ENCODE results near the gene TXNIP. TPM values are rescaled to one million over a fixed set of nuclear protein-coding genes. Genes with fewer than 3 reads are reported as not detected.

TXNIP gene
- total and polyA plus RNA-seq, 2 of the 4 experiments (the other 2 are of a cell fraction): 36.4 to 77.2 TPM

DNA sequence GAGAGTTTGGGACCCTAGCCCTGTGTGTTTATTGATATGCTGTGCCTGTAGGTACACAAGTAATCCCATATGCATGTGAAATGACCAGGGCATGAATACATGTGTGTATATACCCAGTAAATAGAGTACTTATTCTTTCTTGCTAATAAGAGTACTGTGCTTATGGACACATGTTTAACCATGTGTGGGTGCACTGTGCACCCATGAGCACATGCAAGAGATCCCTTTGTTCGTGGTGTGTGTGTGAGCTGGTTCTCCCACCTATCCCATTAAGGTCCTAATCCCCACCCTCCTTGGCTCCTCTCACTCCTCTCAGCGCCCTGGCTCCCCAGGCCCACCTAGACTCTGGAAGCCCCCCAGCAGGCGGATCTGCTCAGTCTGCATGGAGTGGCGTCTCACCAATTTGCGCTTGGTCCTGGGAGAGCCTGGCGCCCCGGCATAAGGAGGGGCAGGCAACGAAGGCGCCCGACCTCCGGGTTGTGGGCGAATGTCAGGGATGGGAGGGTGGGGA is 36.4 kb downstream of the TXNIP start:
- H3K9ac ChIP-seq (ENCODE audit: low read depth, low read length): peak overlapping the region; percentile 91
- WGBS, 2 experiments (ENCODE audit: extremely low coverage in 2 of 2, insufficient read length in 1 of 2): no CpG with 5 or more reads among the region's 12 CpGs

More for the DNA sequence above, 36.4 kb downstream of the TXNIP start:
- H3K4me2 ChIP-seq (ENCODE audit: low read depth, low read length): peak overlapping the region; percentile 84
- H3K36me3 ChIP-seq (ENCODE audit: control insufficient read depth, insufficient read depth, low read length): no peaks in the 10 kb centered on the region
- ChIA-PET CTCF (no interaction called here), POLR2A (ENCODE audit: unreplicated experiment) (no interaction called here)
- peaks cover 8% of the 10 kb centered on the region; the same call in 1 of the 2 replicates for H4K20me1 ChIP-seq (ENCODE audit: insufficient read depth, low read length)
- peak overlapping the region; percentile 12; the same call in 1 of the 2 replicates for H3K4ac ChIP-seq (ENCODE audit: low read depth, low read length)
- peak overlapping the region; percentile 55 to 69; a peak in 2 of 4 replicates for H4K8ac ChIP-seq (ENCODE audit: low read depth in 2 of 2, low read length in 2 of 2)
- peak overlapping the region; percentile 1 for H2BK5ac ChIP-seq (ENCODE audit: low read depth, low read length, poor library complexity, severe bottlenecking)
- H3K23ac ChIP-seq (ENCODE audit: low read depth, low read length): peak overlapping the region; percentile 50; the same call in 1 of the 2 replicates
- peaks cover 30% of the 10 kb centered on the region for H3K4me1 ChIP-seq (ENCODE audit: control insufficient read depth, insufficient read depth, low read length)
- peak overlapping the region; percentile 53; the same call in 1 of the 2 replicates for H2AK5ac ChIP-seq (ENCODE audit: low read depth, low read length)
- H3K18ac ChIP-seq (ENCODE audit: low read depth, low read length): no peak overlapping the region; the same call in 1 of the 2 replicates
- no peak for ATAC-seq (ENCODE audit: low read depth)
- no peaks in the 10 kb centered on the region for H3K27me3 ChIP-seq (ENCODE audit: control insufficient read depth, insufficient read depth, low read length)
- H3K9me3 ChIP-seq (ENCODE audit: control insufficient read depth, insufficient read depth, low read length): no peaks in the 10 kb centered on the region
- BruUV-seq (replicated peaks): no TSS peak
- intact Hi-C loops (cut with micrococcal nuclease): loop anchor here (5.0 to 10.0 kb wide), 2 partner anchors 65 to 103 kb away; partner anchors contain the start of gene PIAS3
- H4K5ac ChIP-seq (ENCODE audit: low read depth, low read length): peak overlapping the region; percentile 25
- H2AK9ac ChIP-seq (replicated peaks; ENCODE audit: low read depth, low read length, poor library complexity): no peak overlapping the region
- H3K56ac ChIP-seq (ENCODE audit: extremely low read depth, insufficient read depth, low read length): no peak overlapping the region
- peak overlapping the region; percentile 91 for H3K4me3 ChIP-seq (ENCODE audit: insufficient read depth, low read depth, low read length)
- peaks cover 19% of the 10 kb centered on the region for H3K9me1 ChIP-seq (ENCODE audit: insufficient read depth, low read length)
- peak overlapping the region; percentile 24; the same call in 1 of the 2 replicates for H2BK120ac ChIP-seq (ENCODE audit: low read depth, low read length)
- peak overlapping the region; percentile 51; the same call in 1 of the 2 replicates for H4K91ac ChIP-seq (ENCODE audit: insufficient read depth, low read depth, low read length)
- DNase-seq: no peak
- in situ Hi-C loops (cut with MboI; ENCODE audit: low sequenced_read_pairs): no loop called here
- H2BK15ac ChIP-seq (ENCODE audit: low read depth, low read length): no peak overlapping the region
- H2AFZ ChIP-seq (replicated peaks; ENCODE audit: low read length, poor library complexity): peak overlapping the region; percentile 93
- no peak for TF ChIP-seq CHD1 (IDR thresholded peaks at IDR 0.05; ENCODE audit: low read depth, low read length)
- TF ChIP-seq BHLHE40 (IDR thresholded peaks at IDR 0.05; ENCODE audit: low read depth, low read length): no peak
- TF ChIP-seq POLR2A (IDR thresholded peaks at IDR 0.05; ENCODE audit: low read depth, low read length): no peak
- TF ChIP-seq, protein P1, sequence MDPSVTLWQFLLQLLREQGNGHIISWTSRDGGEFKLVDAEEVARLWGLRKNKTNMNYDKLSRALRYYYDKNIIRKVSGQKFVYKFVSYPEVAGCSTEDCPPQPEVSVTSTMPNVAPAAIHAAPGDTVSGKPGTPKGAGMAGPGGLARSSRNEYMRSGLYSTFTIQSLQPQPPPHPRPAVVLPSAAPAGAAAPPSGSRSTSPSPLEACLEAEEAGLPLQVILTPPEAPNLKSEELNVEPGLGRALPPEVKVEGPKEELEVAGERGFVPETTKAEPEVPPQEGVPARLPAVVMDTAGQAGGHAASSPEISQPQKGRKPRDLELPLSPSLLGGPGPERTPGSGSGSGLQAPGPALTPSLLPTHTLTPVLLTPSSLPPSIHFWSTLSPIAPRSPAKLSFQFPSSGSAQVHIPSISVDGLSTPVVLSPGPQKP (IDR thresholded peaks at IDR 0.05; ENCODE audit: borderline replicate concordance, low read depth, low read length): no peak
- TF ChIP-seq SMC3 (IDR thresholded peaks at IDR 0.05; ENCODE audit: low read depth, low read length): no peak
- no peak for TF ChIP-seq RCOR1 (IDR thresholded peaks at IDR 0.05; ENCODE audit: insufficient replicate concordance, low read length)
- TF ChIP-seq, protein P2, sequence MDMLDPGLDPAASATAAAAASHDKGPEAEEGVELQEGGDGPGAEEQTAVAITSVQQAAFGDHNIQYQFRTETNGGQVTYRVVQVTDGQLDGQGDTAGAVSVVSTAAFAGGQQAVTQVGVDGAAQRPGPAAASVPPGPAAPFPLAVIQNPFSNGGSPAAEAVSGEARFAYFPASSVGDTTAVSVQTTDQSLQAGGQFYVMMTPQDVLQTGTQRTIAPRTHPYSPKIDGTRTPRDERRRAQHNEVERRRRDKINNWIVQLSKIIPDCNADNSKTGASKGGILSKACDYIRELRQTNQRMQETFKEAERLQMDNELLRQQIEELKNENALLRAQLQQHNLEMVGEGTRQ (IDR thresholded peaks at IDR 0.05; ENCODE audit: low read depth, low read length): no peak
- no peak for TF ChIP-seq RAD21 (IDR thresholded peaks at IDR 0.05; ENCODE audit: low read length)
- TF ChIP-seq MXI1 (IDR thresholded peaks at IDR 0.05; ENCODE audit: borderline replicate concordance, low read depth, low read length): no peak
- TF ChIP-seq, protein P3, sequence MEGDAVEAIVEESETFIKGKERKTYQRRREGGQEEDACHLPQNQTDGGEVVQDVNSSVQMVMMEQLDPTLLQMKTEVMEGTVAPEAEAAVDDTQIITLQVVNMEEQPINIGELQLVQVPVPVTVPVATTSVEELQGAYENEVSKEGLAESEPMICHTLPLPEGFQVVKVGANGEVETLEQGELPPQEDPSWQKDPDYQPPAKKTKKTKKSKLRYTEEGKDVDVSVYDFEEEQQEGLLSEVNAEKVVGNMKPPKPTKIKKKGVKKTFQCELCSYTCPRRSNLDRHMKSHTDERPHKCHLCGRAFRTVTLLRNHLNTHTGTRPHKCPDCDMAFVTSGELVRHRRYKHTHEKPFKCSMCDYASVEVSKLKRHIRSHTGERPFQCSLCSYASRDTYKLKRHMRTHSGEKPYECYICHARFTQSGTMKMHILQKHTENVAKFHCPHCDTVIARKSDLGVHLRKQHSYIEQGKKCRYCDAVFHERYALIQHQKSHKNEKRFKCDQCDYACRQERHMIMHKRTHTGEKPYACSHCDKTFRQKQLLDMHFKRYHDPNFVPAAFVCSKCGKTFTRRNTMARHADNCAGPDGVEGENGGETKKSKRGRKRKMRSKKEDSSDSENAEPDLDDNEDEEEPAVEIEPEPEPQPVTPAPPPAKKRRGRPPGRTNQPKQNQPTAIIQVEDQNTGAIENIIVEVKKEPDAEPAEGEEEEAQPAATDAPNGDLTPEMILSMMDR (conservative IDR thresholded peaks at IDR 0.05; ENCODE audit: low read depth, low read length): no peak
- no peak overlapping the region for H2BK20ac ChIP-seq (ENCODE audit: low read depth, low read length)
- peak overlapping the region; percentile 27; the same call in 1 of the 2 replicates for H3K14ac ChIP-seq (replicated peaks; ENCODE audit: low read depth, low read length)
- dilution Hi-C loops (cut with HindIII; ENCODE audit: low sequenced_read_pairs, unreplicated experiment): no loop called here
- peak overlapping the region; percentile 38; the same call in 1 of the 2 replicates for H3K27ac ChIP-seq (ENCODE audit: insufficient read depth, low read length)
- H3K79me1 ChIP-seq (ENCODE audit: low read depth in 1 of 2, low read length in 2 of 2): peaks cover 14 to 64% of the 10 kb centered on the region in 2 experiments; a peak in 3 of 4 replicates
